ENCODE data around the gene NRIP1. TPM values are rescaled to one million over a fixed set of nuclear protein-coding genes. Genes with fewer than 3 reads are reported as not detected.

The NRIP1 gene
- total and polyA plus RNA-seq, 9 of the 15 experiments (the other 6 are each of a cell fraction or from before 2014, with no cell fraction given), result 4.3 to 42.8 (median 19.6) TPM

DNA sequence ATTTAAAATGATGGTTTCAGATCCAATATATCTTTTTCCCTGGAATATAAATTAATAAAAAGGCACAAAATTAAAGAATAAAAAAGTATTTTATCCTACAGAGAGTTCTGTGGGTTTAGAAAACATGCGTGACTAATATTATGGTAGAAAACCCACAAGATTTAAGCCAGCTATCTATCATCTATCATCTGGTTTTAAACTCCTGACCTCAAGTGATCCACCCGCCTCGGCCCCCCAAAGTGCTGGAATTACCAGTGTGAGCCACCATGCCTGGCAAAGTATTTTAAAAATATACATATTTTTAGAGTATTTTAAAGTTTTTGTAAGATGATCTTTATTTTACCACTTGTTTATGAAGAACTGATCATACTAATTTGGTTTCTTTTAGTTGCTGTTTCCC, 79.5 kb downstream of the NRIP1 start:
- FAIRE-seq, result no peak
- in situ Hi-C loops (cut with MboI) (no loop called here), intact Hi-C loops (cut with micrococcal nuclease) (no loop called here)
- H3K36me3 ChIP-seq (ENCODE audit: control insufficient read depth, insufficient read depth, low read length), result peaks cover 23% of the 10 kb centered on the region
- no peak overlapping the region for H3K4me3 ChIP-seq
- no peaks in the 10 kb centered on the region for H3K9me3 ChIP-seq (replicated peaks; ENCODE audit: control insufficient read depth, insufficient read depth, low read depth, low read length)
- no peak for DNase-seq (ENCODE audit: extremely low read depth in 1 of 4, low spot score in 3 of 4)
- H4K20me1 ChIP-seq (replicated peaks; ENCODE audit: control insufficient read depth, insufficient read depth, low read length), result no peaks in the 10 kb centered on the region
- no peaks in the 10 kb centered on the region for H3K27me3 ChIP-seq (ENCODE audit: control insufficient read depth in 2 of 2, insufficient read depth in 2 of 2, low read length in 2 of 2)
- BruUV-seq (replicated peaks), result no TSS peak
- H3K9me1 ChIP-seq (ENCODE audit: control insufficient read depth, insufficient read depth, low read length), result no peaks in the 10 kb centered on the region
- H3K4me1 ChIP-seq (replicated peaks in 1 of 2; ENCODE audit: control insufficient read depth in 2 of 2, insufficient read depth in 2 of 2, low read length in 2 of 2), result no peaks in the 10 kb centered on the region
- POLR2A ChIA-PET, result no interaction called here
- no peak overlapping the region for H3K4me2 ChIP-seq (ENCODE audit: insufficient read depth, low read length)
- H2AFZ ChIP-seq (ENCODE audit: low read depth, low read length), result no peak overlapping the region
- H3K27ac ChIP-seq (ENCODE audit: extremely low read depth, low read depth, low read length), result no peak overlapping the region
- CTCF ChIA-PET (ENCODE audit: low intra/inter-chr PET ratio), result no interaction called here
- H3K9ac ChIP-seq (ENCODE audit: insufficient read depth in 1 of 2, low read depth in 2 of 2, low read length in 2 of 2), result no peak overlapping the region
- TF ChIP-seq CTCF (IDR thresholded peaks at IDR 0.05 in 2 of 3, conservative IDR thresholded peaks at IDR 0.05 in 1 of 3; ENCODE audit: insufficient read depth in 2 of 3, low read depth in 1 of 3, low read length in 3 of 3) (no peak), ZNF584 (CRISPR knock-in tag; IDR thresholded peaks at IDR 0.05; ENCODE audit: low read depth) (no peak), ZBTB34 (CRISPR knock-in tag; IDR thresholded peaks at IDR 0.05) (no peak), SNIP1 (IDR thresholded peaks at IDR 0.05; ENCODE audit: low read depth) (no peak)
- 86% methylated on average over 3 of the region's 3 CpGs for WGBS (ENCODE audit: insufficient coverage, low coverage, missing lambda C conversion rate)
- H3K79me2 ChIP-seq (ENCODE audit: control insufficient read depth, insufficient read depth, low read length), result peaks cover 19% of the 10 kb centered on the region; the same call in 2 of the 3 replicates
- no peak for ATAC-seq

All from K562 (cell line).